Caco-2 (cell line): ENCODE measurements around the gene GRN. TPM values are rescaled to one million over a fixed set of nuclear protein-coding genes. Genes with fewer than 3 reads are reported as not detected.

Source experiments
- BruUV-seq: library from RNA; stranded (reverse); fragments of 400-500 nt; replicated peaks from 2 replicates; lab custom pipeline; 2021; lab: Mats Ljungman, UMichigan
- CTCF ChIA-PET: fragments of 300-600 bp; sonication (Branson Sonifier 250); formaldehyde crosslinking; loops from one replicate; lab custom pipeline; 2022; ENCODE audit warnings: antibody characterized with exemption; lab: Charles Lee
- POLR2A ChIA-PET: fragments of 300-600 bp; sonication (Branson Sonifier 250); formaldehyde crosslinking; loops from one replicate; lab custom pipeline; 2022; ENCODE audit warnings: antibody characterized with exemption; lab: Charles Lee
- DNase-seq, 2 experiments: peaks; one replicate each; pipeline versions ENCODE4 v3.0.0 to v3.0.0-alpha.2; 2020 to 2022
- H3K27me3 ChIP-seq: replicated peaks from 2 replicates; pipeline ENCODE4 v1.6.0; 2011; ENCODE audit warnings: low read length; ENCODE audit not compliant: control insufficient read depth, insufficient read depth
- H3K36me3 ChIP-seq: 2 replicates; pipeline ENCODE4 v1.5.1; 2011; ENCODE audit warnings: low read length; ENCODE audit not compliant: control insufficient read depth, insufficient read depth
- H3K4me1 ChIP-seq: fragments of 250-450 bp; sonication (Bioruptor Pico); 2 replicates; pipeline ENCODE4 v1.5.1; 2020; ENCODE audit warnings: mild to moderate bottlenecking
- H3K4me3 ChIP-seq: 2 replicates; pipeline ENCODE4 v1.5.1; 2011; ENCODE audit warnings: low read depth, mild to moderate bottlenecking, control low read depth, low read length
- H3K9me3 ChIP-seq: fragments of 250-450 bp; sonication (Bioruptor Pico); 2 replicates; pipeline ENCODE4 v1.5.1; 2020; ENCODE audit warnings: mild to moderate bottlenecking, moderate library complexity
- H3K27ac Mint-ChIP-seq: one replicate; pipeline ENCODE4 v1.8.0; 2022; ENCODE audit warnings: mixed read lengths; ENCODE audit not compliant: unreplicated experiment
- H3K27me3 Mint-ChIP-seq: one replicate; pipeline ENCODE4 v1.8.0; 2022; ENCODE audit warnings: mixed read lengths; ENCODE audit not compliant: insufficient read depth, unreplicated experiment
- H3K36me3 Mint-ChIP-seq: one replicate; pipeline ENCODE4 v1.8.0; 2022; ENCODE audit warnings: mild to moderate bottlenecking, mixed read lengths; ENCODE audit not compliant: insufficient read depth, unreplicated experiment
- H3K4me1 Mint-ChIP-seq: one replicate; pipeline ENCODE4 v1.8.0; 2022; ENCODE audit warnings: low read depth, mixed read lengths; ENCODE audit not compliant: unreplicated experiment
- H3K4me3 Mint-ChIP-seq: one replicate; pipeline ENCODE4 v1.8.0; 2022; ENCODE audit warnings: mild to moderate bottlenecking, moderate library complexity, mixed read lengths; ENCODE audit not compliant: unreplicated experiment
- H3K9me3 Mint-ChIP-seq: one replicate; pipeline ENCODE4 v1.8.0; 2022; ENCODE audit warnings: mixed read lengths; ENCODE audit not compliant: unreplicated experiment
- CTCF ChIP-seq, 2 experiments: fragments of 200-600 bp in 1 of 2; IDR thresholded peaks; 1 replicate in 1 of 2; 2 replicates in 1 of 2; pipeline versions ENCODE4 v1.5.1 to v1.8.0; 2011 to 2022; ENCODE audit warnings: antibody characterized with exemption in 1 of 2, control low read depth in 1 of 2, inconsistent platforms in 1 of 2, low read depth in 1 of 2, low read length in 1 of 2, mild to moderate bottlenecking in 1 of 2, moderate library complexity in 1 of 2; ENCODE audit not compliant: insufficient read depth in 1 of 2, severe bottlenecking in 1 of 2, unreplicated experiment in 1 of 2
- intact Hi-C: fragments of 100-400 bp; cut with micrococcal nuclease; formaldehyde crosslinking; loops from one replicate; pipeline ENCODE4 v1.10.0; 2022; ENCODE audit not compliant: unreplicated experiment
- total RNA-seq: library from RNA; stranded (reverse); gene quantifications from 2 replicates; pipeline ENCODE4 v1.2.3, GENCODE V29; 2022

The GRN gene
- total RNA-seq, 1 experiment from 2014 or later: 167 TPM

GRCh38 chr17:44358066-44358465 is 13.0 kb downstream of the GRN start:
- BruUV-seq: no TSS peak
- Mint-ChIP-seq H3K27me3 (no peaks in the 10 kb centered on the region), H3K4me3 (no peak overlapping the region), H3K9me3 (no peaks in the 10 kb centered on the region), H3K27ac (no peak overlapping the region), H3K36me3 (no peaks in the 10 kb centered on the region), H3K4me1 (peaks cover 17% of the 10 kb centered on the region)
- no peak for DNase-seq
- Histone ChIP-seq H3K9me3 (no peaks in the 10 kb centered on the region), H3K27me3 (no peaks in the 10 kb centered on the region), H3K4me1 (peaks cover 10% of the 10 kb centered on the region; the same call in 1 of the 2 replicates), H3K36me3 (no peaks in the 10 kb centered on the region), H3K4me3 (no peak overlapping the region)
- intact Hi-C loops: no loop called here
- POLR2A ChIA-PET: interaction anchor here (0.5 kb wide), 1 partner anchor 13 kb away, joined by 3 read pairs; the partner anchor contains the start of gene GRN
- CTCF ChIA-PET: interaction anchor here (0.5 to 1.2 kb wide), 2 partner anchors 17 to 40 kb away, joined by 3 to 4 read pairs; no protein-coding TSS in a partner anchor
- no peak for TF ChIP-seq CTCF (IDR thresholded peaks at IDR 0.05; ENCODE audit: insufficient read depth in 1 of 2, low read depth in 1 of 2, low read length in 1 of 2, severe bottlenecking in 1 of 2, unreplicated experiment in 1 of 2)

GRCh38 chr17:44359006-44359405 is 13.9 kb downstream of the GRN start:
- no peaks in the 10 kb centered on the region for H3K27me3 Mint-ChIP-seq
- Histone ChIP-seq H3K9me3 (no peaks in the 10 kb centered on the region), H3K36me3 (no peaks in the 10 kb centered on the region), H3K27me3 (no peaks in the 10 kb centered on the region), H3K4me1 (peaks cover 10% of the 10 kb centered on the region; the same call in 1 of the 2 replicates), H3K4me3 (no peak overlapping the region)
- intact Hi-C loops: no loop called here
- H3K27ac Mint-ChIP-seq: no peak overlapping the region
- no peak for TF ChIP-seq CTCF (IDR thresholded peaks at IDR 0.05; ENCODE audit: insufficient read depth in 1 of 2, low read depth in 1 of 2, low read length in 1 of 2, severe bottlenecking in 1 of 2, unreplicated experiment in 1 of 2)
- no peak overlapping the region for H3K4me3 Mint-ChIP-seq
- ChIA-PET POLR2A (no interaction called here), CTCF (interaction anchor here (1.2 kb wide), 1 partner anchor 17 kb away, joined by 3 read pairs; no protein-coding TSS in a partner anchor)
- H3K4me1 Mint-ChIP-seq: peaks cover 17% of the 10 kb centered on the region
- no TSS peak for BruUV-seq
- no peaks in the 10 kb centered on the region for H3K36me3 Mint-ChIP-seq
- no peak for DNase-seq
- H3K9me3 Mint-ChIP-seq: no peaks in the 10 kb centered on the region

- H3K4me1 Mint-ChIP-seq: peaks cover 17% of the 10 kb centered on the region
- no peaks in the 10 kb centered on the region for H3K9me3 Mint-ChIP-seq
- intact Hi-C loops: no loop called here
- Histone ChIP-seq H3K36me3 (no peaks in the 10 kb centered on the region), H3K4me1 (peaks cover 10% of the 10 kb centered on the region; the same call in 1 of the 2 replicates), H3K27me3 (no peaks in the 10 kb centered on the region), H3K4me3 (no peak overlapping the region), H3K9me3 (no peaks in the 10 kb centered on the region)
- ChIA-PET CTCF (interaction anchor here (0.6 kb wide), 1 partner anchor 147 kb away, joined by 4 read pairs; no protein-coding TSS in a partner anchor), POLR2A (no interaction called here)
- no peaks in the 10 kb centered on the region for H3K27me3 Mint-ChIP-seq
- no peak overlapping the region for H3K4me3 Mint-ChIP-seq
- BruUV-seq: no TSS peak
- H3K36me3 Mint-ChIP-seq: no peaks in the 10 kb centered on the region
- DNase-seq: no peak
- TF ChIP-seq CTCF (IDR thresholded peaks at IDR 0.05; ENCODE audit: insufficient read depth in 1 of 2, low read depth in 1 of 2, low read length in 1 of 2, severe bottlenecking in 1 of 2, unreplicated experiment in 1 of 2): no peak
- no peak overlapping the region for H3K27ac Mint-ChIP-seq
Measured at GRCh38 chr17:44359458-44360143, 14.5 kb downstream of the GRN start.
